ENCODE measurements around the gene GNAL.

GRCh38 chr18:11932393-11932792 lies 243.3 kb downstream of the GNAL start:
- TF ChIP-seq POLR2AphosphoS5 (IDR thresholded peaks at IDR 0.05; ENCODE audit: low read depth, low read length) (no peak), TAF1 (IDR thresholded peaks at IDR 0.05; ENCODE audit: borderline replicate concordance, insufficient read depth, low read length) (no peak)
